GM12891 (cell line): ENCODE data around the gene PRRG4.

Source experiments
- POLR2A ChIP-seq: IDR thresholded peaks from 2 replicates; pipeline ENCODE4 v1.6.1; 2011; ENCODE audit warnings: low read depth, low read length, control low read depth
- POLR2AphosphoS5 ChIP-seq: IDR thresholded peaks from 2 replicates; pipeline ENCODE4 v1.6.1; 2011; ENCODE audit warnings: low read depth, low read length, control low read depth
- SPI1 ChIP-seq: IDR thresholded peaks from 2 replicates; pipeline ENCODE4 v1.6.1; 2011; ENCODE audit warnings: low read depth, low read length, control low read depth

GRCh38 chr11:32817181-32817851, 12.4 kb upstream of the PRRG4 start:
- TF ChIP-seq POLR2A (no peak), POLR2AphosphoS5 (no peak), SPI1 (no peak)
